Activated T-cell treated with anti-CD3 and anti-CD28 coated beads for 24 hours (primary cell): ENCODE results near the gene GYPB.
"Not testable (repeated sequence)": the region's sequence is repeated elsewhere in the genome, so short reads cannot be mapped to it uniquely, and the experiment has no call there.

Source experiments
- DNase-seq: peaks from one replicate; pipeline ENCODE4 v3.0.0-alpha.2; 2020; ENCODE audit warnings: low read depth

The GYPB gene

DNA sequence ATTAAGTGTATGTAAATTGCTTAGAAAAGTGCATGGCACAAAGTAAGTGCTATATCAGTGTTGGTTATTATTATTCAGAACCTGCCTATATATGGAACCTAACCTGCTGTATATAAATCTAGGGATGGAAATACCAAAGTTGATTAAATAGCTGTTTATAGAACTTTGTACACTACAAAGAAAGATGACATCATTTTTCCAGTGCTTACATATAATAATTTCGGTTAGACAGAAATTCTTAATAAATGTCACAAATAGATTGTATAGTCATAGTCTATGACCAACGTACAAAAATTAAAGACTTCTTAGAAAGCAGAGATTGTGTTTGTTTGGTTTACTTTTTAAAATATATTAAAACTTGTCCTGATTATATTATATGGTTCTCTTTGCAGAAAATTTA, 4.4 kb downstream of the GYPB start:
- DNase-seq: no peak

DNA sequence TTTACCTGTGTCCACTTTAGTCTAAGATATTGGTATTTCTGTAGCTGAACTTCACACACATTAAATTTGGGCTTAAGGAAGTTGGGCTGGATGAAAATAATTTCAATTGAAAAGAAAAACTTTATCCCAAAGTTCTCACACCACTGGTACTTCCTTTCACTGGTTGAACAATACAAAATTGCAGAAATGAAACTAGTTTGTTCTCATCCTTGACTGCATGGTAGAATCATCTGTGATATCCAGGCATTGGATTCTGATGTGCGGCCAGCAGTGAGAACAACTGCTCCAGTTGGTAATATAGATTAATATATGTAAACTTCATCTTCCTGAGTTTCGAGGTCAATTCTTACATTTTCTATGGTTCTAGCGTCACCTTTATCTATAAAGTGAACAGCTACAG, 10.6 kb downstream of the GYPB start:
- DNase-seq: not testable (repeated sequence)

DNA sequence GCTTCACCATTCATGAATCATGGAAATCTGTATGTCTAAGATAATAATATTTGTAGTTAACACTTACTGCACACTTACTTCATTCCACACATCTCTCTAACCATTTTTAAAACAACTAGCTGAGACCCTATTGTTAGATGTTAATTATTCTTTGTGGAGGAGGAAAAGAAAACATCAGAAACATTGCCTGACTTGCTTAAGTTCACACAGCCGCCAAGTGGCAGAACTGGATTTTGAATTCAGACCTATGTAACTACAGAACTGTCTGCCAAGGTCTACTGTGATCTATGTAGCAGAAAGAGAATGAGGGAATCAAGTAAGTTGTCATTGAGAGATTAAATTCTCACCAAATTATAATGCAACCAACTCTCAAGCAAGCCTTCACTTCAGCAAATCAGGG, 11.2 kb downstream of the GYPB start:
- not testable (repeated sequence) for DNase-seq

DNA sequence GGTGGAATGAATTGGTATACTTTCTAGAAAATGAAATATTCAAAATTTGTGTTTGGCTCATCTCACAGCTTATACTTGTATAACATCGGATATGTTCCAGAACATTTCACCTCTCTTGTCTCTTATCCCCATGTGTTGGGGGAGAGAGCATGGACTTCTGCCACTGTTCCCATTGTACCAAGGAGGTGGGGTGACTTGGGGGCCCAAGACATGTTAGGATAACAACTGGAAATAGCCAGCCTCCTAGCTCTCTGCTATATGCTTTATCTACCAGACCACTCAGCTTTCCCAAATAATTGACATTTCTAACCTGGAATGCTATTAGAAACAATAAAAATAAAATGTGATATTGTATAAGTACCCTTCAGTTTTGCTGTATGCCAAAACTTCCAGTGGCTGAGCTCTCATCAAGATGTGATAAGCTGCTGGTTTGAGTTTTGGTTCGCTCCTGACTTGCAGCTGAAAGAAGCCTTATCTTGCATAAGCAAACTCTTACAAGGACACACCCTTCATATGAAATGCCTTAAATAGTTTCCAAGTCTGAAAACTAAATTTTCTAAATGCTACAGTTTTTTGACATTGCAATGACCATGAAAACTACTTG, 12.9 kb downstream of the GYPB start:
- DNase-seq: not testable (repeated sequence)

DNA sequence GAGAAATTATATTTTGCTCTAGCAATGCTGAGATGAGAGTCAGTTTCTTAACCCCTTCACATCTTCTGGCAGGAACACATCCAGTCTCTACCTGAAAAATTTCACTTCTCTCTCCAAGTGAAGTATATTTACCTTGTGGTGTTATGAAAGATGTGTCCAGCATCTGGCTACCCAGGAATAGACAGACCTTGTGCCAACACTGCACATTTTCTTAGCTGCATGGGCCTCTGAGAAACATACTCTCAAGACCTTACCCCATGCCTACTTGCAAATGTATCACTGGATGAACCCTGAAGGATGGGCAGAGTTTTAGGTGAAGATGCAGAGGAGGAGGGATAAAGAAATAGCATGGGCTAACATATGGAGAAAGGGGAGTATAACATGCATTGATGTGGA, 13.6 kb downstream of the GYPB start:
- not testable (repeated sequence) for DNase-seq

DNA sequence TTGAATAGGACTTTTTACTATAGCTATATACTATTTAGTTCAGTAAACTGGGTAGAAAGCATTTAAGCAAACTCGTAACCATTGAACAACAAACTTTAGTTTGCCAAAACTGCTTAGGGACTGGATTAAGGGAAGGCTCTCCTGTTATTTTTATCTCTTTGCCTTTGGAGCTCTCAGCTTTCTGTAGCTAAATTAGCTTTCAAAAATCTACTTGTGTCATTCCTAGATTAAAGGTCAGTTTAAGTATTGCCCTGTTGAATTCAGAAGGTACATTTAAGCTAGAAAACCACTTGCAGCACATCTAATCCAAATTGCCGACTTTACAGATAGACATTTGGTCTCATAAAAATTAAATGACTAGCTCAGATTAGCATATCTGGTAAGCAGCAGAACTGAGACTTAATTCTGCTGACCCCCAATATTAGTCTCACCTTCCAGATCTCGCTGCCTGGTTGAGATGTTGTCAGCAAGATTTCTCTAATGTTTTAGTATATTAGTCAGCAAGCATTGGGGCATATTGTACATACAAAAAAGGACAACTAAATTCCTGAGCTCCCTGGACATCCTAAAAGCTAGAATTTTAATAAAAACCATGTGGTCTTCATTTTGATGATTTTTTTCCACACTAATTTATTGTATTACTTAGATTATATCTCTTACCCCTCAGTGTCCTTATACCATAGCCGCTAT, 14.2 kb downstream of the GYPB start:
- not testable (repeated sequence) for DNase-seq

DNA sequence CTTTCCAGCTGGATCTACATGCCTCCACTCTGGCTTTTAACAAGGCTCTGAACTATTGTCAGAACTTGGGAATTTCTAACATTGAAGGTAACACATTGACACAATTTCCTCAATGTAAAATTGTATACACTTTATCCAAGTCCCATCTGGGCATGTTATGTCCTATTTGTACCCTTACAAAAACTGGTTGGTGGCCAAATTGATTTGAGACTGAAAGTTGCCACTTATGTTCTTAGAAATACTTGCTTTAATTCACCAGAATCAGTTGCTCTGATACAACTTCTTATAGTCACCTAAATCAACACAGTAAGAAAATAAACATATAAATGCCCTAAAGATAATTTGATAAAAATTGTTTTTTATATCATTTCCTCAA, 15.3 kb downstream of the GYPB start:
- DNase-seq: not testable (repeated sequence)

DNA sequence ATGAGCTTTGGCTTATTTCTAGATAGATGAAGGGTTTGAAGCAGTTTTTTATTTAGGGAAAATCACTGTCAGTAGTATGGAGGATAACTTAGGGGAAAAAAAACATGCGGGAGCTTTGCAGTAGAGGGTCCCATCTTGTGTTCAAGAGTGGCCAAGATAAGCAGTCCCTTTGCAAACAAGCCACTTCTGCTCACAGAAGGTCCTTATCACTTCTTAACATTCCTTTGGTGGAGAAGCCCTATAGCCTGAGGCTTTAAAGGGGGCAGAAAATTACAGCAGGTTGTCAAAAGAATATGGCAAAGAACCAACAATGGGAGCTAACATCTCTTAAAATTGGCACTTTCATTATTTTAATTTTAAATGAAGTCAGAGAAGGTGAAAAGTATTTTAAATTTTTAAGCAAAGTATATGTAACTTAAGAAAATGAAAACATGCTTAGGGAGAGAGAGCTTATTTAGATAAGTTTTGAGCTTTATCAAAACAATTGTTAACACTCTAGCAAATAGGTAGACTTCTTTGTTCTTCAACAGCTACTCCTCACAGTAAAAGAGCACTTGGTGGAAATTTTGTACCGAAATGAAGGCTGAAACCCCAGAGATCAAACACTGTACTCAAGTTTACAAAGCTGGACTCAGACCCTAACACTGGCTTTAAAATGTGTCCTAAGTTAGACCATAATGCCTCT, 15.8 kb downstream of the GYPB start:
- DNase-seq: not testable (repeated sequence)

DNA sequence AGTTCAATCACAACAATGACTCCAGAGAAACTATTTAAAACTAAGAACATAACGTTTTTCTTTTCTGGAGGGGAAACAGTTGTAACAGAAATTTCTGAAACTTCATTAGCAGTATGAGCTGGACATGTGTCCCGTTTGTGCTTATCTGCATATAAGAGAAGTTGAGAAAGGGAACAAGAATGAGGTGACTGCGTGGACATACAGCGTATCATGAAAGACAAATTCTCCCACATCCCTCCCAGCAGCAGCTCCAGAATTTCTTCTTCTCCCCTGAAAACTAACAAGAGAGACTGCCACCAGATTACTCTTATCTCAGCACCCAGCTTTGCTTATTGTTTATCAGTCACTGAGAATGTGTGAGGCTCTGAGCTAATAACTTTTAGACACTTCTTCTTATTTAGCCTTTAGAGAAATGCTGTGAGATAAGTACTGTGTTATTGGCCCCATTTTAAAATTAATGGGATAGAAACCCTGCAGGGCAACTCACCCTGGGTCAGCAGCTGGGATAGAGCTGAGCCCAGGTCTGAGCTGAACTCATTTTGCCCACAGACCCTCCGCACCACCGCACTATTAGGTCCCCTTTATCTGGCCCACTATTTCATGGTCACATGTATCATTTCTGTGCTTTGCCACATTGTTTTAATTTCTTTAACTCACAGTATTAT, 18.7 kb downstream of the GYPB start:
- not testable (repeated sequence) for DNase-seq

DNA sequence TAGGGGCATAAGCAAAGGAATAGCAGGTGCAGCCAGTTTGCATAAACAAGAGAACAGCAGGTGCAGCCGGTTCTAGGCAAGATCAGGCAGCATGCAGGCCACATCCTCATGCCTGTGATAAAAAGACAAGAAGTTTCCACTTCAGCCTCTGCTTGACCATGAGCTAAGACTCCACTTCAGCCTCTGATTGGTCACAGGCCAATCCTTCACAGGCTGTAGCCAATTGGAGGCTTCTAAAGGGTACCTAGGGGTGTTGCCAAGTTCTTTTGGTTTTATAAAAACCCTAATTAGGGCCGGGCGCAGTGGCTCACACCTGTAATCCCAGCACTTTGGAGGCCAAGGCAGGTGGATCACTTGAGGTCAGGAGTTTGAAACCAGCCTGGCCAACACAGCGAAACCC, 23.0 kb downstream of the GYPB start:
- DNase-seq: not testable (repeated sequence)

DNA sequence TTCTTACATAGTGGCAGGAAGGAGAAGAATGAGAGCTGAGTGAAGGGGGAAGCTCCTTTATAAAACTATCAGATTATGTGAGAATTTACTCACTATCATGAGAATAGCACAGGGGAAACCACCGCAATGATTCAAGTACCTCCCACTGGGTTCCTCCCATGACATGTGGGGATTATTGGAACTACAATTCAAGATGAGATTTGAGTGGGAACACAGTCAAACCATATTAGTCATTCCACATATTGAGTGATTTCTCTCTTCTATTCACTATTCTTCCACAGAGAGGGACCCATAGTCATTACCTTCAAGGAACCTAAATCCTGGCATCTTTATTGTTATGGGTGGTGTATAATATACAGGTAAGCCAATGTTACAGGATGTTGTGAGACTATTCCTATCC, 27.4 kb downstream of the GYPB start:
- DNase-seq: not testable (repeated sequence)

DNA sequence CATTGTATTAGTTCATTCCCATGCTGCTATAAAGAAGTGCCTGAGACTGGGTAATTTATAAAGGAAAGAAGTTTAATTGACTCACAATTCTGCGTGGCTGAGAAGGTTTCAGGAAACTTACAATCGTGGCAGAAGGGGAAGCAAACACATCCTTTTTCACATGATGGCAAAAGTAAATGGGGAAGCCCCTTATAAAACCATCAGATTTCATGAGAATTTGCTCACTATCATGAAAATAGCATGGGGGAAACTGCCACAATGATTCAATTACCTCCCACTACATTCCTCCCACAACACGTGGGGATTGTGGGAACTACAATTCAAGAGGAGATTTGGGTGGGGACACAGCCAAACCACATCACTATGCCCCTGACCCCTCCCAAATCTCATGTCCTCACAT, 28.5 kb downstream of the GYPB start:
- not testable (repeated sequence) for DNase-seq

DNA sequence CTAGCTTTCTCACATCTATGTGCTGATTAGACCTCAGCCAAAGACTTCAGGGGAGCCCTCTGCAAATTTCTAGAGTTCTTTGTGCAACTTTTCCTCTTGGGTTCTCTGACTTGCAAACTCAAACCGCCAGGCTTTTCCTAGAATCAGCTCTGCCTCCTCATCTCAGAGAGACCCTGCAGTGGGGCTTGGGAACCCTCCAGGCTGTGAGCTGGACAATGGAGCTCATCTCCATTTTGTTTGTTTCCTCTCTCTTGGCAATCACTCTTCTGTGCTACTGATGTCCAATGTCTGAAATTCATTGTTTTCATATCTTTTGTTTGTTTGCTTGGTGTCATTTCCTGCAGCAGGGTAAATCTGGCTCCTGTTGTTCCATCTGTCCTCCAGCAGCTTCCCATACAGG, 33.0 kb downstream of the GYPB start:
- DNase-seq: no peak

DNA sequence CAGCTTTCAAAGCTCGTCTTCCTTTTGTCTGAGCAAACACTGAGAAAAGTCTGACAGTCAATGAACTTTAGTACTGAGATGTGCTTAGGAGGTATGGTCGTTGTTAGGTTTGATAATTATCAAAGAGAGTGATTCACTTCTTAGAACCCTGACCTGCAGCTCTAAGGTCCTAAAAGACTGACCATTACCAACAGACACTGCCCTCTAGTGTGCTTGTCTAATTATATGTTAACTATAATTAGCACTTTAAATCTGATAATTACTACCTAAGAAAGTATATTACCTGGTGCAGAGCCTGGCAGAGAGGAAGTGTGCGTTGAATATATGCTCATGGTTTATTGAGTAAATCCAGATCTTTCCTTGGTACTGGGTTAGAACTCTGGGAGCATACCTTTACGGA, 38.4 kb downstream of the GYPB start:
- not testable (repeated sequence) for DNase-seq

DNA sequence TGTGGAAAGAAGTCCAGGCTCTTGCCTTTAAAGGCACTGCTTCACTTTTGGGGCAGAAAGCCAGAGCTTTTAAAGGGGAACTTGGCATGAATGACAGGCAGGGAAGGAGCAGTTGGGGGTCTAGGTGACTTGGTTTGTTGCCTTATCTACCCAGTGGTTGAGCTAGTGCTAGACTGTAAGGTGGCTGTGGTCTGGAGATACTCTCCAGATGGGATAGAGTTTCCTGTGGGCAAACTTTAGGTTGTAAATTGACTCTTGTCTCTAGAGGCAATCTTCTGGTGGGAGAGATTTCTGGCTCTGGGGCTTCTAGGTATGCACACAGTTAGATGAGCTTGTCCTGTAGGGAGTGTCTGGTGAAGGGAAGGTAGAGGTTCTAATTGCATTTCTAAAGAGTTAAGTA, 43.7 kb downstream of the GYPB start:
- not testable (repeated sequence) for DNase-seq

DNA sequence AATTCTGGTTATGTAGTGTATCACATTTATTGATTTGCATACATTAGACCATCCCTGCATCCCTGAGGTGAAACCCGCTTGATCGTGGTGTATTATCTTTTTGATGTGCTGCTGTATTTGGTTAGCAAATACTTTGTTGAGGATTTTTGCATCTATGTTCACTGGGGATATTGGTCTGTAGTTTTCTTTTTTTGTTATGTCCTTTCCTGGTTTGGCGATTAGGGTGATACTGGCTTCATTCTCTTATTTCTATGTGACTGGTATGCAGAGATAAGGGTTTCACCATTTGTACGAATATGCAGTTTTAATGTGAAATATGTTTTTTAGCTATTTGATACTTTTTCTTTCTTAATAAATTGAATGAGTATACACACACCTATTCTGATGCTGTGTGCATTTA, 45.2 kb downstream of the GYPB start:
- DNase-seq: not testable (repeated sequence)

DNA sequence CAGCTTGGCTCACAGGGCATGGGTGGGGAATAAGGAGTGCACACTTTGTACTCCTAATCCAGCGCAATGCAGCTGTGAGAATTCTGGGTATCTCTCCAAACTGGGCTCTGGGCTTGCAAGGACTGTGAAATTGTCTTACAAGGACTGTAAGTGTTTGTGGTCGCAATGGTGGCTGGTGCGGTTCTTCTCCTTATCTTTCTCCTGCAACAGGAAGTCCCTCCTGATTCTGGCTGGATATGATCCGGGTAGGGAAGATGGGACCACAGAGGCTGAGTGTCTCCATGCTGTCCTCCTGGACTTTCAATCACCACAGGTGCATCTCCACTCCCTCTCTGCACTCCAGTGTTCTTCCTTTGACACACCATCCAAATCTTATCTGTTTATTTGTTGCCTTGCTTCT, 58.1 kb downstream of the GYPB start:
- DNase-seq: no peak

DNA sequence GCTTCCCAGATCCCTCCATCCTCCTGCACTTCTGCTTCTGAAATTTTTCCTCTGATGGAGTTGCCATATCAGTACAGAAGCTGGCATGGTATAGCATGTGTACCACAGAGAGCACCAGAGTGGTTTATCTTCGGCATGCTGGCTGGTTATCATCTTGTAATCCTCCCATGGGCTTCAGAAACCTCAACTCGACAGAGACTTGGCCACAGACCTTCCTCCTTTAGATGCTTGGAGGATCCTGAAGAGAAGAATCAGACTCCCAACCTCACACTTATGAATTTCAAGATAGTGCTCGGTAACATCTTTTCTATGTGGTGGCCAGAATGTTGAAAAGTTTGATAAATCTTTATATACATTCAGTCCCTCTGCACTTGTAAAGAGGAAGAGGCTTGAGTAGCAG, 63.9 kb downstream of the GYPB start:
- DNase-seq: not testable (repeated sequence)

DNA sequence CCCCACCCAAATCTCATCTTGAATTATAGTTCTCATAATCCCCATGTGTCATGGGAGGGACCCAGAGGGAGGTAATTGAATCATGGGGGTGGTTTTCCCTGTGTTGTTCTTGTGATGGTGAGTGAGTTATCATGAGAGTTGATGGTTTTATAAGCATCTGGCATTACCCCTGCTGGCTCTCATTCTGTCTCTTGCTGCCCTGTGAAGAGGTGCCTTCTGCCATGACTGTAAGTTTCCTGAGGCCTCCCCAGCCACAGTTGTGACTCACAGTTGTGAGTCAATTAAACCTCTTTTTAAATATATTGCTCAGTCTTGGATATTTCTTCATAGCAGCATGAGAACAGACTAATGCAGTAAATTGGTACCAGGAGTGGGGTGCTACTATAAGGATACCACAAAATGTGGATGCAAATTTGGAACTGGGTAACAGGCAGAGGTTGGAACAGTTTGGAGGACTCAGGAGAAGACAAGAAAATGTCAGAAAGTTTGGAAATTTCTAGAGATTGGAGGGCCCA, 67.7 kb downstream of the GYPB start:
- DNase-seq: not testable (repeated sequence)

DNA sequence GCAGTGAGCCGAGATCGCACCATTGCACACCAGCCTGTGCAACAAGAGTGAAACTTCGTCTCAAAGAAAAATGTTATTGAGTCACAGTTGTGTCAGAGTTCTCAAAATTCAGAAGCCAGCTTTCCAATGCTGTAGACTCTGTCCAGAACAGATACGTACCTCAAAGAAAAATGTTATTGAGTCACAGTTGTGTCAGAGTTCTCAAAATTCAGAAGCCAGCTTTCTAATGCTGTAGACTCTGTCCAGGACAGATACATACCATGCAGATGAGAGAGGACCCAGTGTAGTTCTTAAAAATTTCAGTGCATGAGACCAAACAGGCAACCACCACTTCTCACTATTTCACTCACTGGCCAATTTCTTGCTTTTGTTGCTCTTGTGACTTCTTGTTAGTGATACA, 68.2 kb downstream of the GYPB start:
- not testable (repeated sequence) for DNase-seq

DNA sequence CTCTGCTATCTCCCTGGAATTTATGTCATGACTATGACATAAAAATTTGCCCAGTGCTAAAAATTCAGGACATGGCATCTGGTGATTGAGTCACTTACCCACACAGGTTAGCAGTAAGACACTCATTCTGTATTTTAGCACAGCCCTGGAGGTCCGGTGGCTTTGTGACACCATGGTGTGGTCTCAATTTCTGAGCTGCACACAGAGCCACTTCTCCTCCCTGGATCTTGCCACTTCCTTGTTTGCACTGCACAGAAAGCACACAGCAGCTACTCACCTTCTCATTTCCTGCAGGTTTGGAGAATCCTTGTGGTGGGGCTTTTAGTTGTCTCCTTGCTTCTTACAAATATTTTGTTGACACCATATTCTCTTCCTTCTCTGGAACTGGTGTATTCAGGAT, 69.0 kb downstream of the GYPB start:
- DNase-seq: not testable (repeated sequence)

DNA sequence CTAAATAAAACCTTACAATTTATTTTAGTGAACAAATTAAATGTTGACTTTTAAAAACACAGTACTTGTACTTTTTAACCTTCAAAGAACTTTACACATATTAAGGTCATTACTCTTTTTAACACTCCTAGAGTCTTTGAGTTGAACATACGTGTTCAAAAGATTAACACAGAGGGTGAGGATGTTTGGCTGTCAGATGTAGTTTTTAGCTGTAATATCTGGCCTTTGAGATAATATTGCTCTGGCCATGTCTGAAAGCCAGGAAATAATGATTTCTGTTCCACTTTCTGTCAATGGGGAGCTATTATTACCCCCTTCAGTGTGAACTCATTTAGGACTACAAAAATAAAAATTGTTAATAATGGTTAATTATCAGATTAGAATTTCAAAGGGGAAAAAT, 71.7 kb downstream of the GYPB start:
- DNase-seq: not testable (repeated sequence)
